ENCODE results near the gene HS2ST1.
"Not testable (repeated sequence)": the region's sequence is repeated elsewhere in the genome, so short reads cannot be mapped to it uniquely, and the experiment has no call there.

The HS2ST1 gene

DNA sequence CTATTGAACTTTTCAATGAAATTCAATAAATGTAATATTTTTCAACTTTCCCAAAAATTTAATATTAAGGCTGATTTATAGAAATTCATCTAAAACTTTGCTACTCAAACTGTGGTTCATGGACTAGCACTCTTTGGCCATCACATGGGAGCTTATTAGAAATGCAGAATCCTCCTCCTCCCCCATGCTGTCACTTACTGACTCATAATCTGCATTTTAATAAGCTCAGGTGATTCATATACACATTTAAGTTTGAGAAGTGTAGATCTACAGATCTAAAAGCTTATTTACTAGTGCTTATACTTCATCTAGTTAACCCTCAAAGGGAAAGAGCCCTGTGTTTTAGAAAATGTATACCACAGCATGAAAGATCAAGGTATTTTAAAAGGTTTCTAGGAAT, 84.3 kb downstream of the HS2ST1 start:
- Histone ChIP-seq H3K9me3 (ENCODE audit: control insufficient read depth, low read length) (no peaks in the 10 kb centered on the region), H3K27me3 (ENCODE audit: control insufficient read depth, insufficient read depth, low read length) (no peaks in the 10 kb centered on the region), H3K27ac (no peak overlapping the region), H3K4me1 (no peaks in the 10 kb centered on the region), H3K9ac (no peak overlapping the region), H3K4me2 (ENCODE audit: low read length) (no peak overlapping the region), H3K79me2 (no peaks in the 10 kb centered on the region), H3K4me3 (ENCODE audit: low read depth, low read length) (no peak overlapping the region), H2AFZ (no peak overlapping the region), H3K36me3 (ENCODE audit: control insufficient read depth, insufficient read depth, low read length) (no peaks in the 10 kb centered on the region)
- TF ChIP-seq, protein P1, sequence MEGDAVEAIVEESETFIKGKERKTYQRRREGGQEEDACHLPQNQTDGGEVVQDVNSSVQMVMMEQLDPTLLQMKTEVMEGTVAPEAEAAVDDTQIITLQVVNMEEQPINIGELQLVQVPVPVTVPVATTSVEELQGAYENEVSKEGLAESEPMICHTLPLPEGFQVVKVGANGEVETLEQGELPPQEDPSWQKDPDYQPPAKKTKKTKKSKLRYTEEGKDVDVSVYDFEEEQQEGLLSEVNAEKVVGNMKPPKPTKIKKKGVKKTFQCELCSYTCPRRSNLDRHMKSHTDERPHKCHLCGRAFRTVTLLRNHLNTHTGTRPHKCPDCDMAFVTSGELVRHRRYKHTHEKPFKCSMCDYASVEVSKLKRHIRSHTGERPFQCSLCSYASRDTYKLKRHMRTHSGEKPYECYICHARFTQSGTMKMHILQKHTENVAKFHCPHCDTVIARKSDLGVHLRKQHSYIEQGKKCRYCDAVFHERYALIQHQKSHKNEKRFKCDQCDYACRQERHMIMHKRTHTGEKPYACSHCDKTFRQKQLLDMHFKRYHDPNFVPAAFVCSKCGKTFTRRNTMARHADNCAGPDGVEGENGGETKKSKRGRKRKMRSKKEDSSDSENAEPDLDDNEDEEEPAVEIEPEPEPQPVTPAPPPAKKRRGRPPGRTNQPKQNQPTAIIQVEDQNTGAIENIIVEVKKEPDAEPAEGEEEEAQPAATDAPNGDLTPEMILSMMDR (IDR thresholded peaks at IDR 0.05): no peak

- no peaks in the 10 kb centered on the region for H3K27me3 ChIP-seq (ENCODE audit: control insufficient read depth, insufficient read depth, low read length)
- H3K36me3 ChIP-seq (ENCODE audit: control insufficient read depth, insufficient read depth, low read length): no peaks in the 10 kb centered on the region
- H2AFZ ChIP-seq: no peak overlapping the region
- no peak overlapping the region for H3K4me3 ChIP-seq (ENCODE audit: low read depth, low read length)
- TF ChIP-seq, protein P1 (IDR thresholded peaks at IDR 0.05): no peak
- H3K9me3 ChIP-seq (ENCODE audit: control insufficient read depth, low read length): no peaks in the 10 kb centered on the region
- H3K27ac ChIP-seq: no peak overlapping the region
- no peak overlapping the region for H3K4me2 ChIP-seq (ENCODE audit: low read length)
- no peak overlapping the region for H3K9ac ChIP-seq
- no peaks in the 10 kb centered on the region for H3K4me1 ChIP-seq
- H3K79me2 ChIP-seq: no peaks in the 10 kb centered on the region
These were observed 86.0 kb downstream of the HS2ST1 start for GRCh38 chr1:87000460-87000859.

- H3K27ac ChIP-seq: no peak overlapping the region
- no peak overlapping the region for H3K4me3 ChIP-seq (ENCODE audit: low read depth, low read length)
- H3K9ac ChIP-seq: no peak overlapping the region
- no peak overlapping the region for H3K4me2 ChIP-seq (ENCODE audit: low read length)
- no peak overlapping the region for H2AFZ ChIP-seq
- H3K36me3 ChIP-seq (ENCODE audit: control insufficient read depth, insufficient read depth, low read length): no peaks in the 10 kb centered on the region
- no peaks in the 10 kb centered on the region for H3K27me3 ChIP-seq (ENCODE audit: control insufficient read depth, insufficient read depth, low read length)
- H3K79me2 ChIP-seq: no peaks in the 10 kb centered on the region
- no peaks in the 10 kb centered on the region for H3K4me1 ChIP-seq
- H3K9me3 ChIP-seq (ENCODE audit: control insufficient read depth, low read length): no peaks in the 10 kb centered on the region
- TF ChIP-seq, protein P1 (IDR thresholded peaks at IDR 0.05): no peak
These were observed 90.4 kb downstream of the HS2ST1 start for GRCh38 chr1:87004857-87005256.

DNA sequence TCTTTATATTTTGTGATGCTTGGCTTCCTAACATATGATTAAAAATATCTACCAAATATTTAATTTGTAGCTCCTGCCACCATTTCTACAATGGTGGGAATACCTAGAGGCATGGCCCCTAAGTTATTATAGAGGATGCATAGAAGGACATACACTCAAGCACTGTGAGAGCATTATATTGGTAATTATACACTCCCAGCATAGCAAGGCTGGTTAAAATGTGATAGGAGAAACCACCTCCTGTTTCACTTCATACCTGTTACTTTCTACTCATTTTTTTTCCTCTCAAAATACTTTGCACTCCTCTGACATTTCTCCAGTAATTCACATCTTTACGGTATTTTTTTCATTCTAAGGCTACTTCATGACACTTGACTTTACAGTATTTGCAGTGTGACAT, 92.9 kb downstream of the HS2ST1 start:
- H3K9me3 ChIP-seq (ENCODE audit: control insufficient read depth, low read length): no peaks in the 10 kb centered on the region

DNA sequence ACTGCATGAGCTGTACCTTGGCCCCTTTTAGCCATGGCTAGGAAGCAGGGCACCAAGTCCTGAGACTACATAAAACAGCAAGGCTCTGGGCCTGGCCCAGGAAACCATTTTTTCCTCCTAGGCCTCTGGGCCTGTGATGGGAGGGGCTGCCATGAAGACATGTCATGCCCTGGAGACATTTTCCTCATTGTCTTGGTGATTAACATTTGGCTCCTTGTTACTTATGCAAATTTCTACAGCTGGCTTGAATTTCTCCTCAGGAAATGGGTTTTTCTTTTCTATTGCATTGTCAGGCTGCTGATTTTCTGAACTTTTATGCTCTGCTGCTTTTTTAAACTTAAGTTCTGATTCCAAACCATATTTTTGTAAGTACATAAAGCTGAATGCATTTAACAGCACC, 99.0 kb downstream of the HS2ST1 start:
- not testable (repeated sequence) for H3K4me2 ChIP-seq (ENCODE audit: low read length); H3K9me3 ChIP-seq (ENCODE audit: control insufficient read depth, low read length); H3K27ac ChIP-seq; H3K4me1 ChIP-seq; H3K36me3 ChIP-seq (ENCODE audit: control insufficient read depth, insufficient read depth, low read length); H3K79me2 ChIP-seq; H3K9ac ChIP-seq; H3K27me3 ChIP-seq (ENCODE audit: control insufficient read depth, insufficient read depth, low read length); H2AFZ ChIP-seq; H3K4me3 ChIP-seq (ENCODE audit: low read depth, low read length)

More for the DNA sequence above, 92.9 kb downstream of the HS2ST1 start:
- Histone ChIP-seq H3K36me3 (ENCODE audit: control insufficient read depth, insufficient read depth, low read length) (no peaks in the 10 kb centered on the region), H3K9ac (no peak overlapping the region), H3K27me3 (ENCODE audit: control insufficient read depth, insufficient read depth, low read length) (no peaks in the 10 kb centered on the region), H2AFZ (no peak overlapping the region), H3K27ac (no peak overlapping the region), H3K79me2 (no peaks in the 10 kb centered on the region), H3K4me2 (ENCODE audit: low read length) (no peak overlapping the region), H3K4me1 (no peaks in the 10 kb centered on the region), H3K4me3 (ENCODE audit: low read depth, low read length) (no peak overlapping the region)
- TF ChIP-seq, protein P1 (IDR thresholded peaks at IDR 0.05): no peak
